ENCODE results near the gene NSF. TPM values are rescaled to one million over a fixed set of nuclear protein-coding genes. Genes with fewer than 3 reads are reported as not detected.
"Not testable (repeated sequence)": the region's sequence is repeated elsewhere in the genome, so short reads cannot be mapped to it uniquely, and the experiment has no call there.

NSF gene
- total and polyA plus RNA-seq, 10 of the 15 experiments (the other 5 are each of a cell fraction or from before 2014, with no cell fraction given), result 6.8 to 25.6 (median 16.8) TPM

DNA sequence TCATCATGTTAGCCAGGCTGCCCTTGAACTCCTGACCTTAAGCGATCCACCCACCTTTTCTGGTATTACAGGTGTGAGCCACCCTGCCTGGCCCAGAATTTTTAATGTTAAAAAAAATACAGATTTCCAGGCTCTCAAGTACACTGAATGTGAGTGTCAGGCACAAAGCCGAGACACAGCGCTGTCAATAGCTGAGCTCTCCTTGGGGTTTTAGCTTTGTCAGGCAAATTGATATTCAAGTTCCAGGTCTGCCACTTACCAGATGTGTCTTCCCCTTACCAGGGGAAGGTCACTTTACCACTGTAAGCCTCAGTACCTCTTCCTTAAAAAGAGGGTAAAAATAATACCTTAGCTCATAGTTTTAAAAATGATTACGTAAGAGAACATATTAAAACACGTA is 67.8 kb downstream of the NSF start:
- RAD21 ChIA-PET (ENCODE audit: unreplicated experiment); H3K4me2 ChIP-seq (ENCODE audit: control insufficient read depth, insufficient read depth); CTCF ChIA-PET; SMC1A ChIA-PET (ENCODE audit: uncharacterized antibody, unreplicated experiment); H3K79me2 ChIP-seq (ENCODE audit: control insufficient read depth, insufficient read depth, low read length); H3K4me3 ChIP-seq; H3K36me3 ChIP-seq (ENCODE audit: control insufficient read depth in 2 of 2, insufficient read depth in 2 of 2, low read length in 1 of 2); H3K27ac ChIP-seq (ENCODE audit: control insufficient read depth, insufficient read depth); intact Hi-C loops (cut with micrococcal nuclease; ENCODE audit: unreplicated experiment); in situ Hi-C loops (cut with MboI); POLR2A ChIA-PET; DNase-seq (ENCODE audit: low read depth, low spot score); BruUV-seq (replicated peaks); FAIRE-seq; ATAC-seq; H4K20me1 ChIP-seq (ENCODE audit: control insufficient read depth, insufficient read depth); H3K4me1 ChIP-seq (ENCODE audit: control insufficient read depth, insufficient read depth, low read length); H3K9ac ChIP-seq (ENCODE audit: control insufficient read depth, insufficient read depth, low read length); H3K9me3 ChIP-seq (replicated peaks; ENCODE audit: control insufficient read depth, insufficient read depth, low read length); H3K27me3 ChIP-seq (replicated peaks in 1 of 2; ENCODE audit: control insufficient read depth in 2 of 2, insufficient read depth in 2 of 2, low read length in 1 of 2); H2AFZ ChIP-seq (ENCODE audit: control insufficient read depth, low read depth, low read length): not testable (repeated sequence)
- no CpG with 5 or more reads among the region's 5 CpGs for WGBS (ENCODE audit: insufficient coverage, insufficient replicate concordance, low lambda C conversion rate, missing lambda C conversion rate)

DNA sequence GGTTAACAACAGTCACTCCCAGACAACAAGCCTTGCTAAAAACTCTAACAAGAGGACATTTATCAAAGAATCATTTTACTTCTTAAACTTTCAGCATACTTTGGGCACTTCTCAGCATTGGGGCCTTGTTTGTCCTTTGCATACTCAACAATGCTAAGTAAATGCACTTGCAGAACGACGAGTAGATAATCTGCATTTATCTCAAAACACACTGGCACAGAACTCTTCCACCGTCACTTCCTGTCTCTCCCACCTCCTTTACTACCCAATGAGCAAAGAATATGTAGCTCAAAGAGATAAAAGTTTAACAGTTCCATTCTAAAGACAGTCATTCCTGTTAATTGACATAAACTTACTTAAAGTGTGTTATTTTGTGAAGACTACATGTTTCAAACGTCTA is 69.2 kb downstream of the NSF start:
- in situ Hi-C loops (cut with MboI), result not testable (repeated sequence)

GRCh38 chr17:46663123-46663522 is 72.7 kb downstream of the NSF start:
- SMC1A ChIA-PET (ENCODE audit: uncharacterized antibody, unreplicated experiment); H4K20me1 ChIP-seq (ENCODE audit: control insufficient read depth, insufficient read depth); in situ Hi-C loops (cut with MboI); RAD21 ChIA-PET (ENCODE audit: unreplicated experiment); H3K27ac ChIP-seq (ENCODE audit: control insufficient read depth, insufficient read depth); H2AFZ ChIP-seq (ENCODE audit: control insufficient read depth, low read depth, low read length); H3K79me2 ChIP-seq (ENCODE audit: control insufficient read depth, insufficient read depth, low read length); CTCF ChIA-PET; FAIRE-seq; ATAC-seq; DNase-seq (ENCODE audit: low read depth, low spot score); BruUV-seq (replicated peaks); intact Hi-C loops (cut with micrococcal nuclease; ENCODE audit: unreplicated experiment); H3K4me2 ChIP-seq (ENCODE audit: control insufficient read depth, insufficient read depth); H3K27me3 ChIP-seq (replicated peaks in 1 of 2; ENCODE audit: control insufficient read depth in 2 of 2, insufficient read depth in 2 of 2, low read length in 1 of 2); H3K36me3 ChIP-seq (ENCODE audit: control insufficient read depth in 2 of 2, insufficient read depth in 2 of 2, low read length in 1 of 2); H3K9me3 ChIP-seq (replicated peaks; ENCODE audit: control insufficient read depth, insufficient read depth, low read length); H3K4me1 ChIP-seq (ENCODE audit: control insufficient read depth, insufficient read depth, low read length); H3K9ac ChIP-seq (ENCODE audit: control insufficient read depth, insufficient read depth, low read length); H3K4me3 ChIP-seq; POLR2A ChIA-PET: not testable (repeated sequence)
- no CpG with 5 or more reads among the region's 1 CpG for WGBS (ENCODE audit: insufficient coverage, insufficient replicate concordance, low lambda C conversion rate, missing lambda C conversion rate)

More for the DNA sequence above, 69.2 kb downstream of the NSF start:
- POLR2A ChIA-PET; BruUV-seq (replicated peaks); SMC1A ChIA-PET (ENCODE audit: uncharacterized antibody, unreplicated experiment); ATAC-seq; H3K27ac ChIP-seq (ENCODE audit: control insufficient read depth, insufficient read depth); RAD21 ChIA-PET (ENCODE audit: unreplicated experiment); H3K9ac ChIP-seq (ENCODE audit: control insufficient read depth, insufficient read depth, low read length); H3K9me3 ChIP-seq (replicated peaks; ENCODE audit: control insufficient read depth, insufficient read depth, low read length); DNase-seq (ENCODE audit: low read depth, low spot score); H3K79me2 ChIP-seq (ENCODE audit: control insufficient read depth, insufficient read depth, low read length); intact Hi-C loops (cut with micrococcal nuclease; ENCODE audit: unreplicated experiment); H3K4me3 ChIP-seq; H3K4me1 ChIP-seq (ENCODE audit: control insufficient read depth, insufficient read depth, low read length); FAIRE-seq; H3K4me2 ChIP-seq (ENCODE audit: control insufficient read depth, insufficient read depth); H4K20me1 ChIP-seq (ENCODE audit: control insufficient read depth, insufficient read depth); CTCF ChIA-PET; H3K36me3 ChIP-seq (ENCODE audit: control insufficient read depth in 2 of 2, insufficient read depth in 2 of 2, low read length in 1 of 2); H2AFZ ChIP-seq (ENCODE audit: control insufficient read depth, low read depth, low read length); H3K27me3 ChIP-seq (replicated peaks in 1 of 2; ENCODE audit: control insufficient read depth in 2 of 2, insufficient read depth in 2 of 2, low read length in 1 of 2): not testable (repeated sequence)
- WGBS (ENCODE audit: insufficient coverage, insufficient replicate concordance, low lambda C conversion rate, missing lambda C conversion rate), result no CpG with 5 or more reads among the region's 4 CpGs

GRCh38 chr17:46663552-46663951 is 73.1 kb downstream of the NSF start:
- no CpG with 5 or more reads among the region's 2 CpGs for WGBS (ENCODE audit: insufficient coverage, insufficient replicate concordance, low lambda C conversion rate, missing lambda C conversion rate)
- H3K4me2 ChIP-seq (ENCODE audit: control insufficient read depth, insufficient read depth); H3K9me3 ChIP-seq (replicated peaks; ENCODE audit: control insufficient read depth, insufficient read depth, low read length); in situ Hi-C loops (cut with MboI); H3K9ac ChIP-seq (ENCODE audit: control insufficient read depth, insufficient read depth, low read length); H3K79me2 ChIP-seq (ENCODE audit: control insufficient read depth, insufficient read depth, low read length); RAD21 ChIA-PET (ENCODE audit: unreplicated experiment); H4K20me1 ChIP-seq (ENCODE audit: control insufficient read depth, insufficient read depth); DNase-seq (ENCODE audit: low read depth, low spot score); POLR2A ChIA-PET; H3K4me3 ChIP-seq; BruUV-seq (replicated peaks); H3K4me1 ChIP-seq (ENCODE audit: control insufficient read depth, insufficient read depth, low read length); H2AFZ ChIP-seq (ENCODE audit: control insufficient read depth, low read depth, low read length); H3K27ac ChIP-seq (ENCODE audit: control insufficient read depth, insufficient read depth); FAIRE-seq; intact Hi-C loops (cut with micrococcal nuclease; ENCODE audit: unreplicated experiment); H3K27me3 ChIP-seq (replicated peaks in 1 of 2; ENCODE audit: control insufficient read depth in 2 of 2, insufficient read depth in 2 of 2, low read length in 1 of 2); SMC1A ChIA-PET (ENCODE audit: uncharacterized antibody, unreplicated experiment); H3K36me3 ChIP-seq (ENCODE audit: control insufficient read depth in 2 of 2, insufficient read depth in 2 of 2, low read length in 1 of 2); CTCF ChIA-PET; ATAC-seq: not testable (repeated sequence)

Measured in GM12878 (cell line).